SK-MEL-5 (cell line): ENCODE measurements around the gene NRBF2. TPM values are rescaled to one million over a fixed set of nuclear protein-coding genes. Genes with fewer than 3 reads are reported as not detected.
A peak's percentile ranks its signal among the peaks of the same experiment; 100 is the strongest.
"Not testable (repeated sequence)": the region's sequence is repeated elsewhere in the genome, so short reads cannot be mapped to it uniquely, and the experiment has no call there.

Source experiments
- DNase-seq: peaks from one replicate; pipeline ENCODE4 v3.0.0-alpha.2; 2016; ENCODE audit warnings: low read depth, low spot score
- in situ Hi-C: cut with HindIII; loops from 2 replicates; pipeline ENCODE4 v1.10.0; 2016; ENCODE audit warnings: low sequenced_read_pairs, high pct_unique_total_duplicates, low pct_unique_long_range_greater_than_20kb
- polyA plus RNA-seq, 2 experiments: library from polyadenylated mRNA; depleted of rRNA; stranded (reverse); fragments of >200 nt; gene quantifications; 2 replicates each; pipeline ENCODE4 v1.2.3, GENCODE V29; 2015
- total RNA-seq: library from RNA; depleted of rRNA; stranded (reverse); fragments of >200 nt; shearing (Covaris generic); gene quantifications from 2 replicates; pipeline ENCODE4 v1.2.3, GENCODE V29; 2014; rRNA removed

NRBF2 gene
- 45.4 and 56.2 TPM in 2 replicates for total RNA-seq
- polyA plus RNA-seq (2015; cell fraction: cytosol; rRNA removed): 29.4 and 37.6 TPM in 2 replicates
- 9.2 and 10.6 TPM in 2 replicates for polyA plus RNA-seq (2015; cell fraction: nucleus; rRNA removed)

GRCh38 chr10:63133056-63133820 lies at the start of gene NRBF2:
Gene NRBF2, plus strand, starts transcription at chr10:63133328. Its CDS starts 143 bp downstream, at chr10:63133471.
- DNase-seq: peak; percentile 98
- in situ Hi-C loops: no loop called here

DNA sequence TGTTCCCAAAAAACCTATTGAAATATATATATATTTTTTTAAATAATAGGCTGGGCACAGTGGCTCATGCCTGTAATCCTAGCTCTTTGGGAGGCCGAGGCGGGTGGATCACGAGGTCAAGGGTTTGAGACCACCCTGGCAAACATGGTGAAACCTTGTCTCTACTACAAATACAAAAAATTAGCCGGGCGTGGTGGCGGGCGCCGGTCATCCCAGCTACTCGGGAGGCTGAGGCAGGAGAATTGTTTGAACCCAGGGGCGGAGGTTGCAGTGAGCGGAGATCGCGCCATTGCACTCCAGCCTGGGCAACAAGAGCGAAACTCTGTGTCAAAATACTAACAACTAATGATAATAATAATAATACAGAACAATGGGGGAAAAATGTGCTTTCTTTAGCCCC lies 49.7 kb upstream of the NRBF2 start:
- DNase-seq, in situ Hi-C loops: not testable (repeated sequence)

- in situ Hi-C loops: no loop called here
- DNase-seq: peak; percentile 85
These were observed 49.0 kb upstream of the NRBF2 start for GRCh38 chr10:63083904-63084689.

- in situ Hi-C loops: no loop called here
- DNase-seq: no peak
These were observed 48.3 kb upstream of the NRBF2 start for GRCh38 chr10:63084690-63085382.

GRCh38 chr10:63093227-63093626 lies 39.9 kb upstream of the NRBF2 start:
- in situ Hi-C loops: no loop called here

GRCh38 chr10:63094405-63094804 lies 38.7 kb upstream of the NRBF2 start:
- in situ Hi-C loops: no loop called here
- DNase-seq: no peak

More at GRCh38 chr10:63093227-63093626, 39.9 kb upstream of the NRBF2 start:
- DNase-seq: no peak

GRCh38 chr10:63094881-63095280 lies 38.2 kb upstream of the NRBF2 start:
- DNase-seq: no peak
- in situ Hi-C loops: no loop called here

GRCh38 chr10:63099734-63100133 lies 33.4 kb upstream of the NRBF2 start:
- DNase-seq: no peak

GRCh38 chr10:63101091-63101490 lies 32.0 kb upstream of the NRBF2 start:
- DNase-seq, in situ Hi-C loops: not testable (repeated sequence)

More at GRCh38 chr10:63099734-63100133, 33.4 kb upstream of the NRBF2 start:
- in situ Hi-C loops: no loop called here

- not testable (repeated sequence) for DNase-seq
These were observed 30.7 kb upstream of the NRBF2 start for GRCh38 chr10:63102279-63102883.

GRCh38 chr10:63103178-63103577 lies 29.9 kb upstream of the NRBF2 start:
- in situ Hi-C loops: not testable (repeated sequence)

More at GRCh38 chr10:63102279-63102883, 30.7 kb upstream of the NRBF2 start:
- in situ Hi-C loops: not testable (repeated sequence)

DNA sequence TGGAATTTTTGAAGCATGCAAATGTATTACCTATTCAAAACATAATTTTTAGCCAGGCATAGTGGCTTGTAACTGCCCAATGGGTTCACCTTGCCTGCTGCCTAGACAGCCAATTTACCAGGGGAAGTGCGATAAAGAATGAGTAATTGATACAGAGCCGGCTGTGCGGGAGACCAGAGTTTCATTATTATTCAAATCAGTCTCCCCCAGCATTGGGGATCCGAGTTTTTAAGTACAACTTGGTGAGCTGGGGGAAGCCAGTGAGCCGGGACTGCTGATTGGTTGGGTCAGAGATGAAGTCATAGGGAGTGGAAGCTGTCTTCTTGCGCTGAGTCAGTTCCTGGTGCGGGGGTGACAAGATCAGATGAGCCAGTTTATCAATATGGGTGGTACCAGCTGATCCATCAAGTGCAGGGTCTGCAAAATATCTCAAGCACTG lies 29.1 kb upstream of the NRBF2 start:
- in situ Hi-C loops: no loop called here
- DNase-seq: no peak

More at GRCh38 chr10:63103178-63103577, 29.9 kb upstream of the NRBF2 start:
- DNase-seq: not testable (repeated sequence)

DNA sequence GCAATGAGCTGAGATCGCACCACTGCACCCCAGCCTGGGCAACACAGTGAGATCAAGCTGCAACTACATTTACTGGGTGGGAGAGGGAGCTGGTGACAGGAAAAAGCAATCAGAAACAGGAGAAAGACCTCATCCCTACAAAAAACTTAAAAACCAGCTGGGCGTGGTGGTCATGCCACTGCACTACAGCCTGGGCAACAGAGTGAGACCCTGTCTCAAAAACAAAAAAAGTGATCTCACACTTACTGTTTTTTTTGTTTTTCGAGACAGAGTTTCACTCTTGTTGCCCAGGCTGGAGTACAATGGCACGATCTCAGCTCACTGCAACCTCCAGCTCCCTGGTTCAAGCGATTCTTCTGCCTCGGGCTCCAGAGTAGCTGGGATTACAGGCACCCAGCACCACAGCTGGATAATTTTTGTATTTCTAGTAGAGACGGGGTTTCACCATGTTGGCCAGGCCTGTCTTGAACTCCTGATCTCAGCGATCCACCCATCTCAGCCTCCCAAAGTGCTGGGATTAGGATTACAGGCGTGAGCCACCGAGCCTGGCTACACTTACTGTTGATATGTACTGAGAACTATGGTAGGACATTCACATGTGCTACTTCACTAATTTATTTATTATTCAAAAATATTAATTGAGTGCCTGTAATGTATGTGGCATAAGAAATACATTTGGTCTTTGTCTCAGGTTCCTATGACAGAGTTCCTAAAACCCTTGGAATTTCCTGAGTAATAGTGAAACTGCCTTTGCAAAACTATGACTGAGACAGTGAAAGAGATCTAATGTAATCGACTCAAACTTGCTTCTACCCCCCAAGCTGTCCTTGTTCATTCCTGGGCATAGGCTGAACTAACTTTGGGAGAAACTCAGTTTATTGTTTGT lies 27.7 kb upstream of the NRBF2 start:
- DNase-seq: peak; percentile 57
- in situ Hi-C loops: no loop called here

DNA sequence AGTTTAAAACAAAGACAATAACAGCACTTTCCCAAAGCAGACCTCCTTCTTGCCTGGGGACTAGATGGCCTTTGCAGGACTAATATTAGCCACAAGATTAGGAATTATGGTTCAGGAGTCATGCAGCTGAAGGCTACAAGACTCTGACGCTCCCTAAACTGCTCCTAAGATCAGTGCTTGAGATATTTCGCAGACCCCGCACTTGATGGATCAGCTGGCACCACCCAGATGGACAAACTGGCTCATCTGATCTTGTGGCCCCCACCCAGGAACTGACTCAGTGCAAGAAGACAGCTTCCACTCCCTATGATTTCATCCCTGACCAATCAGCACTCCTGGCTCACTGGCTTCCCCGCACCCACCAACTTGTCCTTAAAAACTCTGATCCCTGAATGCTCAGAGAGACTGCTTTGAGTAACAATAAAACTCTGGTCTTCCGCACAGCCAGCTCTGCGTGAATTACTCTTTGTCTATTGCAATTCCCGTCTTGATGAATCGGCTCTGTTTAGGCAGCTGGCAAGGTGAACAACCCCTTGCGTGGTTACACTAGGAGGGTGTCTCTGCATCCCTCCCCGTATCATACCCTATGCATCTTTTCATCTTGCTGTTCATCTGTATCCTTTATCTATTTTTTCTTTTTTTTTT lies 26.9 kb upstream of the NRBF2 start:
- in situ Hi-C loops: no loop called here
- DNase-seq: peak; percentile 83

DNA sequence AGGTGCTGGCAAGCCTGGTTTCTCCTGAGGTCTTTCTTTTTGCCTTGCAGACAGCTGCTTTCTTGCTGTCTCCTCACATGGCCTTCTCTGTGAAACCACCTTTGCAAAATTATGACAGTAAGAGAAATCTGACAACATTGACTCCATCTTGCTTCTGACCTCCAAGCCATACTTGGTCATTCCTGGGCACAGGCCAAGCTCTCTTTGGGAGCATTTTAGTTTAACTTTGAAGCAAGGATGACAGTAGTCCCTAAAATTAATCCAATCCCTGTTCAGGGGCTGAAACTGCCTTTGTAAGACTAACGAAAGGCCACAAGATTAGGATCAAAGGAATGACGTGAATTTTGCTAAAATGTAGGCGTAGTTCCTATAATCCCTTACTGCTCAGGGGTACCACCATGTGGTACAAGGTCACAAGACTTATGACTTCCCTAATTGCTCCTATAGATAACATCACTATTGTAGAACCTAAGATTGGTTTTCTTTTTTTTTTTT lies 25.1 kb upstream of the NRBF2 start:
- in situ Hi-C loops: no loop called here

GRCh38 chr10:63110940-63111339 lies 22.2 kb upstream of the NRBF2 start:
- in situ Hi-C loops: no loop called here
- DNase-seq: no peak

More for the DNA sequence above, 25.1 kb upstream of the NRBF2 start:
- no peak for DNase-seq
